ENCODE measurements around the gene SH3BP1. TPM values are rescaled to one million over a fixed set of nuclear protein-coding genes. Genes with fewer than 3 reads are reported as not detected.

The SH3BP1 gene
- total and polyA plus RNA-seq, 2 of the 4 experiments (the other 2 are of a cell fraction), result 8.8 to 33.3 TPM

DNA sequence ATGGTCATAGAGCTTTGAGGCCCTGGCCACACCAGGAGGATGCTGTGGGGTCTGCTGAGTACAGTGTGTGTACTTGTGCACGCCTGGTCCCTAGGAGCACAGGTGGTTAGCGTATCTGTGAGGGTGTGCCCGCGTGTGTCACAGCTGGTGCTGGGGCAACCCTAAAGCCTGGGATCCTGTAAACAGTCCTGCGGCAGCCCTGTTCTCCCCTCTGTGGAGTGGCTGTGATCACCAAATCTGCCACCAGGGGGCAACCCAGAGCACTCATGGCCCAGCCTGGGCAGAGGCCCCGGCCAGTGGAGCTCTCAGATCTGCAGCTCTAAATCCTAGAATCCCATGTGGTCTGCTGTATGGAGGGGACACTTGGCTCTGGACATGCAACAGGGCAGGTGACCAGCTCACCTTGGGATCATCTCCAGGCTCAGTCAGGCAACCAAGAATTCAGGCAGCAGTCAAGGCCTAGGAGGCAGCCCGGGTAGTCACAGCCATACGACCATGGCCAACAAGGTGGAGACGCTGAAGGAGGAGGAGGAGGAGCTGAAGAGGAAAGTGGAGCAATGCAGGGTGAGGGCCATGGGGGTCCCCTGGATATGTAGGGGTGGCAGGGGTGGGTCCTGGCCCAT, 3.9 kb downstream of the SH3BP1 start:
- BruUV-seq (replicated peaks), result no TSS peak
- Histone ChIP-seq H2BK5ac (ENCODE audit: low read depth, low read length, poor library complexity, severe bottlenecking) (no peak overlapping the region), H2AK5ac (ENCODE audit: low read depth, low read length) (peak overlapping the region; percentile 99), H2BK120ac (ENCODE audit: low read depth, low read length) (peak overlapping the region; percentile 10; the same call in 1 of the 2 replicates), H3K4me1 (ENCODE audit: control insufficient read depth, insufficient read depth, low read length) (peaks cover 15% of the 10 kb centered on the region), H3K56ac (ENCODE audit: extremely low read depth, insufficient read depth, low read length) (no peak overlapping the region), H2BK20ac (ENCODE audit: low read depth, low read length) (peak overlapping the region; percentile 9; the same call in 1 of the 2 replicates), H2BK15ac (ENCODE audit: low read depth, low read length) (no peak overlapping the region), H3K9me1 (ENCODE audit: insufficient read depth, low read length) (no peaks in the 10 kb centered on the region), H3K4ac (ENCODE audit: low read depth, low read length) (peak overlapping the region; percentile 55), H3K4me2 (ENCODE audit: low read depth, low read length) (no peak overlapping the region), H3K9ac (ENCODE audit: low read depth, low read length) (peak overlapping the region; percentile 43; the same call in 1 of the 2 replicates), H4K5ac (ENCODE audit: low read depth, low read length) (no peak overlapping the region), H2AK9ac (replicated peaks; ENCODE audit: low read depth, low read length, poor library complexity) (peak overlapping the region; percentile 81), H3K14ac (replicated peaks; ENCODE audit: low read depth, low read length) (no peak overlapping the region), H3K27me3 (ENCODE audit: control insufficient read depth, insufficient read depth, low read length) (no peaks in the 10 kb centered on the region), H2AFZ (replicated peaks; ENCODE audit: low read length, poor library complexity) (peak overlapping the region; percentile 79), H3K4me3 (ENCODE audit: insufficient read depth, low read depth, low read length) (no peak overlapping the region), H3K18ac (ENCODE audit: low read depth, low read length) (no peak overlapping the region), H3K9me3 (ENCODE audit: control insufficient read depth, insufficient read depth, low read length) (no peaks in the 10 kb centered on the region), H3K79me1 (ENCODE audit: low read depth in 1 of 2, low read length in 2 of 2) (peaks cover 0 to 45% of the 10 kb centered on the region in 2 experiments; a peak in 3 of 4 replicates), H4K20me1 (ENCODE audit: insufficient read depth, low read length) (peaks cover 9% of the 10 kb centered on the region), H3K27ac (ENCODE audit: insufficient read depth, low read length) (no peak overlapping the region), H3K36me3 (ENCODE audit: control insufficient read depth, insufficient read depth, low read length) (peaks cover 43% of the 10 kb centered on the region), H3K23ac (ENCODE audit: low read depth, low read length) (no peak overlapping the region), H4K8ac (ENCODE audit: low read depth in 2 of 2, low read length in 2 of 2) (peak overlapping the region in 1 of 2 experiments; percentile 73; a peak in 2 of 4 replicates), H4K91ac (ENCODE audit: insufficient read depth, low read depth, low read length) (no peak overlapping the region)
- intact Hi-C loops (cut with micrococcal nuclease), result loop anchor here (1.0 to 5.0 kb wide), 4 partner anchors 32 to 148 kb away; partner anchors contain the start of gene LGALS1
- TF ChIP-seq SMC3 (IDR thresholded peaks at IDR 0.05; ENCODE audit: low read depth, low read length) (peak; percentile 90), RFX5 (IDR thresholded peaks at IDR 0.05; ENCODE audit: low read depth, low read length) (no peak), MAZ (IDR thresholded peaks at IDR 0.05; ENCODE audit: borderline replicate concordance, low read depth, low read length) (no peak), POLR2A (IDR thresholded peaks at IDR 0.05; ENCODE audit: low read depth, low read length) (no peak), RAD21 (IDR thresholded peaks at IDR 0.05; ENCODE audit: low read length) (peak; percentile 82), MXI1 (IDR thresholded peaks at IDR 0.05; ENCODE audit: borderline replicate concordance, low read depth, low read length) (no peak)
- TF ChIP-seq, protein P1, sequence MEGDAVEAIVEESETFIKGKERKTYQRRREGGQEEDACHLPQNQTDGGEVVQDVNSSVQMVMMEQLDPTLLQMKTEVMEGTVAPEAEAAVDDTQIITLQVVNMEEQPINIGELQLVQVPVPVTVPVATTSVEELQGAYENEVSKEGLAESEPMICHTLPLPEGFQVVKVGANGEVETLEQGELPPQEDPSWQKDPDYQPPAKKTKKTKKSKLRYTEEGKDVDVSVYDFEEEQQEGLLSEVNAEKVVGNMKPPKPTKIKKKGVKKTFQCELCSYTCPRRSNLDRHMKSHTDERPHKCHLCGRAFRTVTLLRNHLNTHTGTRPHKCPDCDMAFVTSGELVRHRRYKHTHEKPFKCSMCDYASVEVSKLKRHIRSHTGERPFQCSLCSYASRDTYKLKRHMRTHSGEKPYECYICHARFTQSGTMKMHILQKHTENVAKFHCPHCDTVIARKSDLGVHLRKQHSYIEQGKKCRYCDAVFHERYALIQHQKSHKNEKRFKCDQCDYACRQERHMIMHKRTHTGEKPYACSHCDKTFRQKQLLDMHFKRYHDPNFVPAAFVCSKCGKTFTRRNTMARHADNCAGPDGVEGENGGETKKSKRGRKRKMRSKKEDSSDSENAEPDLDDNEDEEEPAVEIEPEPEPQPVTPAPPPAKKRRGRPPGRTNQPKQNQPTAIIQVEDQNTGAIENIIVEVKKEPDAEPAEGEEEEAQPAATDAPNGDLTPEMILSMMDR (conservative IDR thresholded peaks at IDR 0.05; ENCODE audit: low read depth, low read length), result peak; percentile 82
- DNase-seq, result peak; percentile 57
- peak; percentile 92 for ATAC-seq (ENCODE audit: low read depth)
- dilution Hi-C loops (cut with HindIII; ENCODE audit: low sequenced_read_pairs, unreplicated experiment), result no loop called here
- 0% methylated on average over 1 of the region's 9 CpGs; no CpG with 5 or more reads in 1 of the 2 experiments for WGBS, 2 experiments (ENCODE audit: extremely low coverage in 2 of 2, insufficient read length in 1 of 2)
- ChIA-PET CTCF (interaction anchor here (0.5 to 3.0 kb wide), 15 partner anchors 9 to 164 kb away, joined by 3 to 24 read pairs (median 4); partner anchors contain the start of genes GCAT, NOL12 and PDXP), POLR2A (ENCODE audit: unreplicated experiment) (interaction anchor here (0.5 to 1.7 kb wide), 6 partner anchors 15 to 138 kb away, joined by 3 to 10 read pairs (median 6); partner anchors contain the start of gene PDXP)
- in situ Hi-C loops (cut with MboI; ENCODE audit: low sequenced_read_pairs), result loop anchor here (5.0 kb wide), 1 partner anchor 149 kb away; no protein-coding TSS in a partner anchor

All from IMR-90 (cell line).